HepG2 (cell line): ENCODE data around the gene GADD45B. TPM values are rescaled to one million over a fixed set of nuclear protein-coding genes. Genes with fewer than 3 reads are reported as not detected.

ENCODE experiments used
- FOXO1 ChIP-seq: sonication (generic); formaldehyde crosslinking; IDR thresholded peaks from 2 replicates; pipeline ENCODE4 v1.4.0; 2020; ENCODE audit warnings: missing genetic modification reagents
- POLR2A ChIP-seq, 2 experiments: IDR thresholded peaks; 2 replicates each; pipeline ENCODE4 v1.6.1; 2011; ENCODE audit warnings: low read depth in 2 of 2, low read length in 2 of 2, mild to moderate bottlenecking in 1 of 2, moderate library complexity in 1 of 2; ENCODE audit not compliant: insufficient read depth in 1 of 2
- PRDM10 ChIP-seq: sonication (generic); formaldehyde crosslinking; IDR thresholded peaks from 2 replicates; pipeline ENCODE4 v1.4.0; 2020; ENCODE audit warnings: low read depth, missing genetic modification reagents
- SNAPC4 ChIP-seq: sonication (generic); formaldehyde crosslinking; IDR thresholded peaks from 2 replicates; pipeline ENCODE4 v1.4.0; 2020; ENCODE audit warnings: mild to moderate bottlenecking, missing genetic modification reagents
- SYNCRIP ChIP-seq: fragments of 200-400 bp; formaldehyde crosslinking; IDR thresholded peaks from 2 replicates; pipeline ENCODE4 v1.6.1; 2018; ENCODE audit warnings: mild to moderate bottlenecking, low read depth, low read length; ENCODE audit not compliant: insufficient read depth
- TSC22D2 ChIP-seq: sonication (generic); formaldehyde crosslinking; IDR thresholded peaks from 2 replicates; pipeline ENCODE4 v1.5.1; 2020; ENCODE audit warnings: missing genetic modification reagents, mild to moderate bottlenecking, borderline replicate concordance
- ZNF30 ChIP-seq: sonication (generic); formaldehyde crosslinking; IDR thresholded peaks from 2 replicates; pipeline ENCODE4 v1.5.0; 2020; ENCODE audit warnings: mild to moderate bottlenecking, missing genetic modification reagents
- ZNF513 ChIP-seq: sonication (generic); formaldehyde crosslinking; conservative IDR thresholded peaks from 2 replicates; pipeline ENCODE4 v1.5.0; 2020; ENCODE audit warnings: missing genetic modification reagents
- ZNF576 ChIP-seq: sonication (generic); formaldehyde crosslinking; IDR thresholded peaks from 2 replicates; pipeline ENCODE4 v1.4.0; 2020; ENCODE audit warnings: mild to moderate bottlenecking, missing genetic modification reagents
- ZNF646 ChIP-seq: sonication (generic); formaldehyde crosslinking; IDR thresholded peaks from 2 replicates; pipeline ENCODE4 v1.9.0; 2021; ENCODE audit warnings: mild to moderate bottlenecking, missing genetic modification reagents
- polyA plus RNA-seq, 8 experiments: library from polyadenylated mRNA; depleted of rRNA in 3 of 8; stranded (reverse) in 7 of 8; unstranded in 1 of 8; fragments of >200 nt; fragmentation: Illumina TruSeq in 4 of 8; extraction: Trizol in 4 of 8; gene quantifications; 2 replicates each; pipeline versions ENCODE4 v1.2.1 to v1.2.3, GENCODE V29; 2011 to 2016; ENCODE audit warnings: low read depth in 4 of 8, missing spikeins in 1 of 8, mixed read lengths in 1 of 8; ENCODE audit not compliant: insufficient read depth in 1 of 8
- total RNA-seq, 5 experiments: library from RNA; depleted of rRNA; stranded (reverse); fragments of >200 nt; fragmentation: Illumina TruSeq; extraction: Trizol; gene quantifications; 2 replicates each; pipeline ENCODE4 v1.2.3, GENCODE V29; 2016; ENCODE audit warnings: low read depth in 1 of 5

The GADD45B gene
- total and polyA plus RNA-seq, 2 of the 13 experiments (the other 11 are each of a cell fraction or from before 2014, with no cell fraction given): 4.6 to 34.1 TPM

- no peak for TF ChIP-seq SNAPC4 (CRISPR knock-in tag)
- 0 out of 2 replicates have a peak, but pooled peaks have one; percentile 27 for TF ChIP-seq ZNF576 (CRISPR knock-in tag)
- no peak for TF ChIP-seq ZNF646 (CRISPR knock-in tag)
- no peak; the same call in 1 of the 2 replicates for TF ChIP-seq TSC22D2
- no peak for TF ChIP-seq POLR2A (IDR thresholded peaks at IDR 0.05; ENCODE audit: insufficient read depth in 1 of 2, low read depth in 2 of 2, low read length in 2 of 2)
- TF ChIP-seq ZNF30 (CRISPR knock-in tag): no peak
- TF ChIP-seq ZNF513: no peak
- TF ChIP-seq FOXO1 (CRISPR knock-in tag): no peak; the same call in 1 of the 2 replicates
- TF ChIP-seq PRDM10: no peak
- TF ChIP-seq SYNCRIP: no peak
These were observed 1.5 kb upstream of the GADD45B start (continued) for GRCh38 chr19:2474232-2475017.
